Uterine smooth muscle cell (primary cell): ENCODE results near the gene MAGEE1. TPM values are rescaled to one million over a fixed set of nuclear protein-coding genes. Genes with fewer than 3 reads are reported as not detected.

Experiments used
- total RNA-seq: library from RNA; depleted of rRNA; stranded (reverse); fragments of >200 nt; gene quantifications from 2 replicates; pipeline ENCODE4 v1.2.3, GENCODE V29; 2014

The MAGEE1 gene
- 1.1 and 1.6 TPM in 2 replicates for total RNA-seq

GRCh38 chrX:76427560-76428242, at the start of gene MAGEE1:
Gene MAGEE1 (plus strand): TSS chrX:76427710. CDS start chrX:76427931, 221 bp downstream.

